ENCODE results near the gene ASCC2. TPM values are rescaled to one million over a fixed set of nuclear protein-coding genes. Genes with fewer than 3 reads are reported as not detected.

ASCC2 gene
- total RNA-seq, 1 experiment from 2014 or later, result 43.3 TPM

DNA sequence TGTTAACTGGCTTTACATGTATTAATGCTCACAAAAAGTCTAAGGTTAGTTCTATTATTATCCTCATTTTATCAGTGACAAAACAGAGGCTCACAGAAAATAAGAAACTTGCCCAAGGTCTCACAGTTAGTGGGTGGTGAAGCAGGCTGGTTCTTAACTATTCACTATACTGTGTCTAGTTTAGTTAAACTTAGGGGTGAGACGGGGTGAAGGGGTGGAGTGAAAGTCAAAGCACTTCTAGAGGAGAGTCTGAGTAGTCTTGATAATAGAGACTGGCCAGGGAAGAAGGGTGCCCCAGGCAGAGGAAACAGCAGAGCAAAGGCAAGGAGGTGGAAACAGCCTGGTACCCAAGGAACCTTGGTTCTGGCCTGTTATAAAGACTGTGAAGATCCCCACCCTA lies 4.0 kb downstream of the ASCC2 start:
- H4K20me1 ChIP-seq (ENCODE audit: insufficient read depth), result no peaks in the 10 kb centered on the region
- no peak overlapping the region for H3K4me2 ChIP-seq
- no peak overlapping the region for H3K27ac ChIP-seq
- peaks cover 27% of the 10 kb centered on the region for H3K79me2 ChIP-seq (ENCODE audit: low read depth)
- peaks cover 18% of the 10 kb centered on the region for H3K4me1 ChIP-seq (replicated peaks; ENCODE audit: insufficient read depth)
- no peak for DNase-seq
- H3K36me3 ChIP-seq (ENCODE audit: low read depth), result peaks cover 5% of the 10 kb centered on the region; the same call in 1 of the 2 replicates
- no peaks in the 10 kb centered on the region for H3K9me2 ChIP-seq (ENCODE audit: insufficient read depth)
- intact Hi-C loops (cut with micrococcal nuclease; ENCODE audit: unreplicated experiment), result loop anchor here (10.0 kb wide), 1 partner anchor 51 kb away; the partner anchor contains the start of gene MTMR3
- no TSS peak for BruUV-seq (replicated peaks)
- H2AFZ ChIP-seq, result no peak overlapping the region
- peaks cover 6% of the 10 kb centered on the region; the same call in 1 of the 2 replicates for H3F3A ChIP-seq (ENCODE audit: insufficient read depth, low read depth)
- POLR2A ChIA-PET (ENCODE audit: unreplicated experiment), result no interaction called here
- no peak overlapping the region for H3K4me3 ChIP-seq
- no peak for TF ChIP-seq EZH2 (IDR thresholded peaks at IDR 0.05; ENCODE audit: low read depth)
- TF ChIP-seq, protein P1, sequence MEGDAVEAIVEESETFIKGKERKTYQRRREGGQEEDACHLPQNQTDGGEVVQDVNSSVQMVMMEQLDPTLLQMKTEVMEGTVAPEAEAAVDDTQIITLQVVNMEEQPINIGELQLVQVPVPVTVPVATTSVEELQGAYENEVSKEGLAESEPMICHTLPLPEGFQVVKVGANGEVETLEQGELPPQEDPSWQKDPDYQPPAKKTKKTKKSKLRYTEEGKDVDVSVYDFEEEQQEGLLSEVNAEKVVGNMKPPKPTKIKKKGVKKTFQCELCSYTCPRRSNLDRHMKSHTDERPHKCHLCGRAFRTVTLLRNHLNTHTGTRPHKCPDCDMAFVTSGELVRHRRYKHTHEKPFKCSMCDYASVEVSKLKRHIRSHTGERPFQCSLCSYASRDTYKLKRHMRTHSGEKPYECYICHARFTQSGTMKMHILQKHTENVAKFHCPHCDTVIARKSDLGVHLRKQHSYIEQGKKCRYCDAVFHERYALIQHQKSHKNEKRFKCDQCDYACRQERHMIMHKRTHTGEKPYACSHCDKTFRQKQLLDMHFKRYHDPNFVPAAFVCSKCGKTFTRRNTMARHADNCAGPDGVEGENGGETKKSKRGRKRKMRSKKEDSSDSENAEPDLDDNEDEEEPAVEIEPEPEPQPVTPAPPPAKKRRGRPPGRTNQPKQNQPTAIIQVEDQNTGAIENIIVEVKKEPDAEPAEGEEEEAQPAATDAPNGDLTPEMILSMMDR (conservative IDR thresholded peaks at IDR 0.05), result no peak
- H3K27me3 ChIP-seq (ENCODE audit: insufficient read depth, low read depth), result no peaks in the 10 kb centered on the region
- no peaks in the 10 kb centered on the region for H3K9me3 ChIP-seq (ENCODE audit: insufficient read depth, low read depth)
- CTCF ChIA-PET, result no interaction called here

DNA sequence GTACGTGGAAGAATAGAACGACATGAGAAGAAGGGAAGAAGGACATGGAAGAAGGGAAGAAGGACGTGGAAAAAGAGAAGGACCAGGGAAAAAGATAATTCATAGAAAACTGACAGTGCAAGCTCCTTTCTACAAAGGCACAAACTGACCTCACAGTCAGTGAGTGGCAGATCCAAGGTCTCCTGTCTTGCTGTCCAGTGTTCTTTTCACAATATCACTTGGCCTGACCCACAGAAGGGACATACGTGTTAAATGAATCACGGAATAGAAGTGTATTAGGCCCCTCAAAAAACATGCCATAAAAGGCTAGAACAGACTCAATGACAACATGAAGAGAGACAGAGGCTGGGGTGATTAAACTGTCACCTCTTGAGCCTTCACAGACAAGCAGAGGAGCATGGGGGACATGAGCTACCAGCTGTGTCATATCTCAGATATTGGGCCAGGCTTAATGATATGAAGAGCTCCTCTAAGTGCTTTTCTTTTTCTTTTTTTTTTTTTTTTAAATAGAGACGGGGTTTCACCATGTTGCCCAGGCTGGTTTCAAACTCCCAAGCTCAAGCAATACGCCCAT lies 4.6 kb downstream of the ASCC2 start:
- H3K9me2 ChIP-seq (ENCODE audit: insufficient read depth), result no peaks in the 10 kb centered on the region
- H3K4me2 ChIP-seq, result no peak overlapping the region
- peaks cover 27% of the 10 kb centered on the region for H3K79me2 ChIP-seq (ENCODE audit: low read depth)
- H2AFZ ChIP-seq, result no peak overlapping the region
- no peak for TF ChIP-seq EZH2 (IDR thresholded peaks at IDR 0.05; ENCODE audit: low read depth)
- TF ChIP-seq, protein P1 (conservative IDR thresholded peaks at IDR 0.05), result no peak
- CTCF ChIA-PET, result no interaction called here
- intact Hi-C loops (cut with micrococcal nuclease; ENCODE audit: unreplicated experiment), result loop anchor here (10.0 kb wide), 1 partner anchor 51 kb away; the partner anchor contains the start of gene MTMR3
- no peaks in the 10 kb centered on the region for H4K20me1 ChIP-seq (ENCODE audit: insufficient read depth)
- H3K4me1 ChIP-seq (replicated peaks; ENCODE audit: insufficient read depth), result peaks cover 12% of the 10 kb centered on the region
- H3K27ac ChIP-seq, result no peak overlapping the region
- no peak overlapping the region for H3K4me3 ChIP-seq
- H3K9me3 ChIP-seq (ENCODE audit: insufficient read depth, low read depth), result no peaks in the 10 kb centered on the region
- H3F3A ChIP-seq (ENCODE audit: insufficient read depth, low read depth), result peaks cover under 1% of the 10 kb centered on the region; the same call in 1 of the 2 replicates
- H3K27me3 ChIP-seq (ENCODE audit: insufficient read depth, low read depth), result no peaks in the 10 kb centered on the region
- H3K36me3 ChIP-seq (ENCODE audit: low read depth), result peaks cover 6% of the 10 kb centered on the region; the same call in 1 of the 2 replicates
- POLR2A ChIA-PET (ENCODE audit: unreplicated experiment), result no interaction called here
- DNase-seq, result no peak
- BruUV-seq (replicated peaks), result no TSS peak

GRCh38 chr22:29831958-29832357 lies 6.1 kb downstream of the ASCC2 start:
- DNase-seq, result no peak
- H3K9me2 ChIP-seq (ENCODE audit: insufficient read depth), result no peaks in the 10 kb centered on the region
- H3K27ac ChIP-seq, result no peak overlapping the region
- H3K9me3 ChIP-seq (ENCODE audit: insufficient read depth, low read depth), result no peaks in the 10 kb centered on the region
- no TSS peak for BruUV-seq (replicated peaks)
- peaks cover 6% of the 10 kb centered on the region; the same call in 1 of the 2 replicates for H3K36me3 ChIP-seq (ENCODE audit: low read depth)
- H3K4me1 ChIP-seq (replicated peaks; ENCODE audit: insufficient read depth), result peaks cover 6% of the 10 kb centered on the region; the same call in 1 of the 2 replicates
- intact Hi-C loops (cut with micrococcal nuclease; ENCODE audit: unreplicated experiment), result loop anchor here (10.0 kb wide), 1 partner anchor 53 kb away; the partner anchor contains the start of gene MTMR3
- H2AFZ ChIP-seq, result no peak overlapping the region
- H3K4me3 ChIP-seq, result no peak overlapping the region
- H3F3A ChIP-seq (ENCODE audit: insufficient read depth, low read depth), result no peaks in the 10 kb centered on the region
- no peak overlapping the region for H3K4me2 ChIP-seq
- ChIA-PET CTCF (no interaction called here), POLR2A (ENCODE audit: unreplicated experiment) (no interaction called here)
- no peaks in the 10 kb centered on the region for H3K27me3 ChIP-seq (ENCODE audit: insufficient read depth, low read depth)
- TF ChIP-seq, protein P1 (conservative IDR thresholded peaks at IDR 0.05), result no peak
- no peak for TF ChIP-seq EZH2 (IDR thresholded peaks at IDR 0.05; ENCODE audit: low read depth)
- no peaks in the 10 kb centered on the region for H4K20me1 ChIP-seq (ENCODE audit: insufficient read depth)
- H3K79me2 ChIP-seq (ENCODE audit: low read depth), result peaks cover 18% of the 10 kb centered on the region

All from PC-9 (cell line).